GM12878 (cell line): ENCODE measurements around the gene TNRC6C. TPM values are rescaled to one million over a fixed set of nuclear protein-coding genes. Genes with fewer than 3 reads are reported as not detected.

Source experiments
- ATAC-seq: fragments of 200-7000 bp; cut with Tn5 transposase; 3 replicates; pipeline ENCODE4 v1.9.1; 2020; ENCODE audit warnings: mild to moderate bottlenecking, moderate library complexity
- BruUV-seq: library from RNA; stranded (reverse); fragments of 400-500 nt; replicated peaks from 2 replicates; lab custom pipeline; 2021; lab: Mats Ljungman, UMichigan
- CTCF ChIA-PET: fragments of 300-600 bp; sonication (Branson Sonifier 250); formaldehyde crosslinking; extraction: SDS; loops from one replicate; lab custom pipeline; 2021; ENCODE audit warnings: inconsistent platforms; lab: Yijun Ruan, JAX
- POLR2A ChIA-PET: fragments of 350-600 bp; formaldehyde crosslinking; extraction: SDS; loops from one replicate; lab custom pipeline; 2021; ENCODE audit warnings: inconsistent platforms; lab: Charles Lee
- RAD21 ChIA-PET: fragments of 300-600 bp; sonication (Branson Sonifier 250); formaldehyde crosslinking; loops from one replicate; lab custom pipeline; 2023; ENCODE audit warnings: antibody characterized with exemption; ENCODE audit not compliant: unreplicated experiment; lab: Charles Lee
- SMC1A ChIA-PET: fragments of 300-600 bp; sonication (Branson Sonifier 250); formaldehyde crosslinking; loops from one replicate; lab custom pipeline; 2023; ENCODE audit not compliant: unreplicated experiment, uncharacterized antibody; lab: Charles Lee
- DNase-seq: peaks from one replicate; pipeline ENCODE4 v3.0.0-alpha.2; 2011; ENCODE audit warnings: low read depth, low spot score
- FAIRE-seq: peaks from 3 replicates; lab custom pipeline; 2011; peaks lifted over from hg19 to GRCh38; lab: Jason Lieb, UNC
- H2AFZ ChIP-seq: 2 replicates; pipeline ENCODE4 v1.6.0; 2011; ENCODE audit warnings: low read depth, low read length, control low read depth; ENCODE audit not compliant: control insufficient read depth
- H3K27ac ChIP-seq: 2 replicates; pipeline ENCODE4 v1.5.1; 2011; ENCODE audit warnings: control low read depth; ENCODE audit not compliant: control insufficient read depth, insufficient read depth
- H3K27me3 ChIP-seq, 2 experiments: replicated peaks in 1 of 2; 2 replicates each; pipeline versions ENCODE4 v1.6.0 to v1.6.1; 2011; ENCODE audit warnings: low read length in 1 of 2; ENCODE audit not compliant: control insufficient read depth in 2 of 2, insufficient read depth in 2 of 2
- H3K36me3 ChIP-seq, 2 experiments: 2 replicates each; pipeline ENCODE4 v1.5.1; 2011; ENCODE audit warnings: low read length in 1 of 2; ENCODE audit not compliant: control insufficient read depth in 2 of 2, insufficient read depth in 2 of 2
- H3K4me1 ChIP-seq: 2 replicates; pipeline ENCODE4 v1.6.1; 2011; ENCODE audit warnings: mild to moderate bottlenecking, low read length, moderate library complexity, mixed read lengths; ENCODE audit not compliant: control insufficient read depth, insufficient read depth
- H3K4me2 ChIP-seq: 2 replicates; pipeline ENCODE4 v1.6.0; 2011; ENCODE audit warnings: control low read depth; ENCODE audit not compliant: control insufficient read depth, insufficient read depth
- H3K4me3 ChIP-seq: fragments of 200-600 bp; sonication (generic); 2 replicates; pipeline ENCODE4 v1.5.1; 2016
- H3K79me2 ChIP-seq: 2 replicates; pipeline ENCODE4 v1.6.0; 2011; ENCODE audit warnings: low read length; ENCODE audit not compliant: control insufficient read depth, insufficient read depth
- H3K9ac ChIP-seq: 2 replicates; pipeline ENCODE4 v1.8.0; 2011; ENCODE audit warnings: low read length, control low read depth, mixed read lengths; ENCODE audit not compliant: control insufficient read depth, insufficient read depth
- H3K9me3 ChIP-seq: replicated peaks from 3 replicates; pipeline ENCODE4 v1.5.1; 2011; ENCODE audit warnings: mild to moderate bottlenecking, low read length; ENCODE audit not compliant: control insufficient read depth, insufficient read depth
- H4K20me1 ChIP-seq: 2 replicates; pipeline ENCODE4 v1.6.0; 2011; ENCODE audit not compliant: control insufficient read depth, insufficient read depth
- DPF2 ChIP-seq: fragments of 450-650 bp; IDR thresholded peaks from 2 replicates; pipeline ENCODE4 v1.6.1; 2017; ENCODE audit warnings: mild to moderate bottlenecking
- EZH2 ChIP-seq: IDR thresholded peaks from 2 replicates; pipeline ENCODE4 v1.6.1; 2012; ENCODE audit warnings: low read depth, mild to moderate bottlenecking, control low read depth, inconsistent platforms, low read length, borderline replicate concordance; ENCODE audit not compliant: control insufficient read depth
- IRF5 ChIP-seq: fragments of 450-650 bp; IDR thresholded peaks from 2 replicates; pipeline ENCODE4 v1.6.1; 2017; ENCODE audit warnings: borderline replicate concordance
- POLR2AphosphoS5 ChIP-seq: IDR thresholded peaks from 2 replicates; pipeline ENCODE4 v1.6.1; 2011; ENCODE audit warnings: mild to moderate bottlenecking, low read length, inconsistent platforms
- RB1 ChIP-seq: fragments of 450-650 bp; formaldehyde crosslinking; IDR thresholded peaks from 2 replicates; pipeline ENCODE4 v1.6.1; 2017; ENCODE audit warnings: mild to moderate bottlenecking, borderline replicate concordance
- TBL1XR1 ChIP-seq: IDR thresholded peaks from 2 replicates; pipeline ENCODE4 v1.6.1; 2012; ENCODE audit warnings: low read depth, low read length, improper control_type of control experiment
- TCF12 ChIP-seq: IDR thresholded peaks from 2 replicates; pipeline ENCODE4 v1.6.1; 2011; ENCODE audit warnings: low read depth, mild to moderate bottlenecking, low read length
- YBX1 ChIP-seq: fragments of 450-650 bp; IDR thresholded peaks from 2 replicates; pipeline ENCODE4 v1.6.1; 2016; ENCODE audit warnings: antibody characterized with exemption
- WGBS: methylation state at CpG from one replicate; pipeline ENCODE4 v1.1.6; 2016; ENCODE audit warnings: low lambda C conversion rate; ENCODE audit not compliant: insufficient replicate concordance, insufficient coverage; ENCODE audit errors: missing lambda C conversion rate; 5-methylcytosine and 5-hydroxymethylcytosine counted together
- in situ Hi-C: fragments of 300-500 bp; cut with MboI; formaldehyde crosslinking; loops from 9 replicates; pipeline ENCODE4 v1.14.3; 2018; ENCODE audit warnings: mixed read lengths
- intact Hi-C: fragments of 100-400 bp; cut with micrococcal nuclease; formaldehyde crosslinking; loops from one replicate; pipeline ENCODE4 v1.14.2; 2022; ENCODE audit not compliant: unreplicated experiment
- polyA plus RNA-seq, 11 experiments: library from polyadenylated mRNA; depleted of rRNA in 4 of 11; unstranded in 6 of 11; stranded (reverse) in 5 of 11; fragments of >200 nt; fragmentation: Nextera tagmentation in 4 of 11; fragmentation: Illumina TruSeq in 1 of 11; extraction: Ambion mirVana in 4 of 11; extraction: Trizol in 1 of 11; gene quantifications; 1 replicate in 1 of 11; 2 replicates in 10 of 11; pipeline versions ENCODE4 v1.2.1 to v1.2.3, GENCODE V29; 2011 to 2016; ENCODE audit warnings: inconsistent platforms in 2 of 11, missing spikeins in 2 of 11, low read depth in 1 of 11
- total RNA-seq, 4 experiments: library from RNA; depleted of rRNA in 3 of 4; stranded (reverse); fragments of >200 nt in 3 of 4; fragmentation: Illumina TruSeq in 1 of 4; extraction: Trizol in 1 of 4; gene quantifications; 2 replicates each; pipeline versions ENCODE4 v1.2.1 to v1.2.3, GENCODE V29; 2013 to 2021
- TF ChIP-seq, protein P1 (sequence below): fragments of 450-650 bp; IDR thresholded peaks from 2 replicates; pipeline ENCODE4 v1.6.1; 2017; ENCODE audit warnings: low read depth, mild to moderate bottlenecking, moderate library complexity
- TF ChIP-seq, protein P2 (sequence below): fragments of 450-650 bp; IDR thresholded peaks from 2 replicates; pipeline ENCODE4 v1.6.1; 2016; ENCODE audit warnings: mild to moderate bottlenecking

Gene TNRC6C
- total and polyA plus RNA-seq, 10 of the 15 experiments (the other 5 are each of a cell fraction or from before 2014, with no cell fraction given) = 0.40 to 6.1 (median 0.96) TPM

GRCh38 chr17:77942112-77942988, 16.2 kb upstream of the TNRC6C start:
- in situ Hi-C loops = no loop called here
- no peak overlapping the region for H3K4me3 ChIP-seq
- no peak for TF ChIP-seq POLR2AphosphoS5
- TF ChIP-seq DPF2 = no peak
- TF ChIP-seq, all 136 proteins: peak for 0
- H2AFZ ChIP-seq = no peak overlapping the region
- no peak overlapping the region for H3K27ac ChIP-seq
- WGBS = 18% methylated on average over 11 of the region's 11 CpGs
- ChIA-PET SMC1A (no interaction called here), CTCF (interaction anchor here (1.8 kb wide), 1 partner anchor 71 kb away, joined by 4 read pairs; no protein-coding TSS in a partner anchor), RAD21 (no interaction called here), POLR2A (no interaction called here)
- H3K4me2 ChIP-seq = no peak overlapping the region
- H3K9ac ChIP-seq = no peak overlapping the region
- no peaks in the 10 kb centered on the region for H3K9me3 ChIP-seq
- BruUV-seq = no TSS peak
- ATAC-seq = no peak
- no peaks in the 10 kb centered on the region for H4K20me1 ChIP-seq
- no peak for FAIRE-seq
- DNase-seq = no peak
- H3K79me2 ChIP-seq = no peaks in the 10 kb centered on the region
- H3K4me1 ChIP-seq = no peaks in the 10 kb centered on the region
- no peaks in the 10 kb centered on the region for H3K36me3 ChIP-seq
- intact Hi-C loops = no loop called here
- peaks cover 3 to 8% of the 10 kb centered on the region in 2 experiments; a peak in 3 of 4 replicates for H3K27me3 ChIP-seq

DNA sequence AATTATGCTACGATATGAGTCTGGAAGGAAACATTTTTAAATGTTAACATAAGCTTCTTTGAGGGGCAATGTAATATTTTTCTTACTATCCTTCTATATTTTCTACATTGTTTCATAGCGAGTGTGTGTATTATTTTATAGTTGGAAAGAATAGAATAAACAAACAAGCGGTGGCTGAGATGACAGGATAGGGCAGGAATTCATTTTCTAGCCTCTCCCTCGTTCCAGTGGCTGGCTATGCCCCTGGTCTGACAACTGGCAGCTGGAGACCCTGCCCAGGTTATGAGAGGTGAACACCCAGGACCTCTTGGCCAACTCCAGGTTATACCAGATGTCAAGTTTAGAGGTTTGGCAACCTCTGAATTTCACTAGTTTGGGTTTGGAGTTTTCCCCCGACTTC, 14.5 kb upstream of the TNRC6C start:
- ChIA-PET CTCF (interaction anchor here (1.8 kb wide), 1 partner anchor 69 kb away, joined by 4 read pairs; no protein-coding TSS in a partner anchor), POLR2A (no interaction called here), SMC1A (no interaction called here), RAD21 (no interaction called here)
- H3K9me3 ChIP-seq = no peaks in the 10 kb centered on the region; the same call in 2 of the 3 replicates
- peaks cover 3 to 8% of the 10 kb centered on the region in 2 experiments; a peak in 3 of 4 replicates for H3K27me3 ChIP-seq
- FAIRE-seq (no peak), ATAC-seq (no peak), DNase-seq (no peak)
- H3K4me2 ChIP-seq = no peak overlapping the region
- H3K79me2 ChIP-seq = no peaks in the 10 kb centered on the region
- H4K20me1 ChIP-seq = no peaks in the 10 kb centered on the region
- no TSS peak for BruUV-seq
- in situ Hi-C loops = no loop called here
- no peak overlapping the region for H3K27ac ChIP-seq
- intact Hi-C loops = no loop called here
- H3K9ac ChIP-seq = no peak overlapping the region
- 7% methylated on average over 5 of the region's 5 CpGs for WGBS
- H3K36me3 ChIP-seq = no peaks in the 10 kb centered on the region
- no peaks in the 10 kb centered on the region for H3K4me1 ChIP-seq
- no peak overlapping the region for H3K4me3 ChIP-seq
- no peak overlapping the region for H2AFZ ChIP-seq
- TF ChIP-seq TCF12 = no peak
- no peak for TF ChIP-seq TBL1XR1
- TF ChIP-seq, protein P1, sequence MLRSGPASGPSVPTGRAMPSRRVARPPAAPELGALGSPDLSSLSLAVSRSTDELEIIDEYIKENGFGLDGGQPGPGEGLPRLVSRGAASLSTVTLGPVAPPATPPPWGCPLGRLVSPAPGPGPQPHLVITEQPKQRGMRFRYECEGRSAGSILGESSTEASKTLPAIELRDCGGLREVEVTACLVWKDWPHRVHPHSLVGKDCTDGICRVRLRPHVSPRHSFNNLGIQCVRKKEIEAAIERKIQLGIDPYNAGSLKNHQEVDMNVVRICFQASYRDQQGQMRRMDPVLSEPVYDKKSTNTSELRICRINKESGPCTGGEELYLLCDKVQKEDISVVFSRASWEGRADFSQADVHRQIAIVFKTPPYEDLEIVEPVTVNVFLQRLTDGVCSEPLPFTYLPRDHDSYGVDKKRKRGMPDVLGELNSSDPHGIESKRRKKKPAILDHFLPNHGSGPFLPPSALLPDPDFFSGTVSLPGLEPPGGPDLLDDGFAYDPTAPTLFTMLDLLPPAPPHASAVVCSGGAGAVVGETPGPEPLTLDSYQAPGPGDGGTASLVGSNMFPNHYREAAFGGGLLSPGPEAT = no peak
- TF ChIP-seq RB1 = no peak
- no peak for TF ChIP-seq POLR2AphosphoS5
- no peak for TF ChIP-seq IRF5
- TF ChIP-seq EZH2 = no peak
- TF ChIP-seq YBX1 = no peak
- TF ChIP-seq, protein P2, sequence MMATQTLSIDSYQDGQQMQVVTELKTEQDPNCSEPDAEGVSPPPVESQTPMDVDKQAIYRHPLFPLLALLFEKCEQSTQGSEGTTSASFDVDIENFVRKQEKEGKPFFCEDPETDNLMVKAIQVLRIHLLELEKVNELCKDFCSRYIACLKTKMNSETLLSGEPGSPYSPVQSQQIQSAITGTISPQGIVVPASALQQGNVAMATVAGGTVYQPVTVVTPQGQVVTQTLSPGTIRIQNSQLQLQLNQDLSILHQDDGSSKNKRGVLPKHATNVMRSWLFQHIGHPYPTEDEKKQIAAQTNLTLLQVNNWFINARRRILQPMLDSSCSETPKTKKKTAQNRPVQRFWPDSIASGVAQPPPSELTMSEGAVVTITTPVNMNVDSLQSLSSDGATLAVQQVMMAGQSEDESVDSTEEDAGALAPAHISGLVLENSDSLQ = no peak
